Stimulated activated CD8-positive, alpha-beta memory T cell treated with anti-CD3 and anti-CD28 coated beads, Interleukin-4, amount 100 ng/mL, for 1 hour (primary cell): Measurements from ENCODE around the gene EXPH5.
"Not testable (repeated sequence)": the region's sequence is repeated elsewhere in the genome, so short reads cannot be mapped to it uniquely, and the experiment has no call there.

Source experiments
- DNase-seq, 2 donors: peaks; one replicate each; pipeline ENCODE4 v3.0.0-alpha.2; 2020; ENCODE audit warnings: low read depth in 2 of 2, low spot score in 1 of 2

EXPH5 gene

GRCh38 chr11:108593214-108593922 is at the start of gene EXPH5:
Gene EXPH5, minus strand, starts transcription at chr11:108593768. Its CDS starts 232 bp downstream, at chr11:108593536.
- DNase-seq = peak; percentile 52 to 72

- not testable (repeated sequence) for DNase-seq
Observed at GRCh38 chr11:108641752-108642151, 48.2 kb upstream of the EXPH5 start.

- no peak for DNase-seq
Observed at GRCh38 chr11:108639146-108639545, 45.6 kb upstream of the EXPH5 start.

GRCh38 chr11:108636222-108636621 is 42.7 kb upstream of the EXPH5 start:
- DNase-seq = no peak

GRCh38 chr11:108635106-108635505 is 41.5 kb upstream of the EXPH5 start:
- no peak for DNase-seq

GRCh38 chr11:108632041-108632704 is 38.6 kb upstream of the EXPH5 start:
- no peak for DNase-seq

GRCh38 chr11:108629274-108629673 is 35.7 kb upstream of the EXPH5 start:
- no peak for DNase-seq

- no peak for DNase-seq
Observed at GRCh38 chr11:108628812-108629211, 35.2 kb upstream of the EXPH5 start.

- no peak for DNase-seq
Observed at GRCh38 chr11:108628326-108628725, 34.8 kb upstream of the EXPH5 start.

- DNase-seq = no peak
Observed at GRCh38 chr11:108624196-108624925, 30.8 kb upstream of the EXPH5 start.

GRCh38 chr11:108622341-108622740 is 28.8 kb upstream of the EXPH5 start:
- DNase-seq = no peak

- DNase-seq = no peak
Observed at GRCh38 chr11:108620958-108621772, 27.6 kb upstream of the EXPH5 start.

- no peak for DNase-seq
Observed at GRCh38 chr11:108618529-108618928, 25.0 kb upstream of the EXPH5 start.

- no peak for DNase-seq
Observed at GRCh38 chr11:108617055-108617454, 23.5 kb upstream of the EXPH5 start.

- no peak for DNase-seq
Observed at GRCh38 chr11:108616549-108616948, 23.0 kb upstream of the EXPH5 start.

GRCh38 chr11:108614086-108614485 is 20.5 kb upstream of the EXPH5 start:
- no peak for DNase-seq

GRCh38 chr11:108609682-108610081 is 16.1 kb upstream of the EXPH5 start:
- no peak for DNase-seq

GRCh38 chr11:108608548-108608947 is 15.0 kb upstream of the EXPH5 start:
- no peak for DNase-seq

GRCh38 chr11:108606495-108607160 is 13.1 kb upstream of the EXPH5 start:
- DNase-seq = no peak

GRCh38 chr11:108606070-108606469 is 12.5 kb upstream of the EXPH5 start:
- DNase-seq = no peak

- not testable (repeated sequence) for DNase-seq
Observed at GRCh38 chr11:108602818-108603217, 9.2 kb upstream of the EXPH5 start.
